ENCODE measurements around the gene ILDR1. TPM values are rescaled to one million over a fixed set of nuclear protein-coding genes. Genes with fewer than 3 reads are reported as not detected.

The ILDR1 gene
- total RNA-seq, 1 donor from 2014 or later = not detected

- no peak overlapping the region for H3K4me3 Mint-ChIP-seq (ENCODE audit: unreplicated experiment)
- no peaks in the 10 kb centered on the region for H3K4me1 Mint-ChIP-seq (ENCODE audit: low read depth)
- peaks cover 2% of the 10 kb centered on the region for H3K27me3 Mint-ChIP-seq (ENCODE audit: low read depth)
- H3K36me3 Mint-ChIP-seq (ENCODE audit: low read depth) = no peaks in the 10 kb centered on the region
- no peak for TF ChIP-seq CTCF (IDR thresholded peaks at IDR 0.05)
- no peak for DNase-seq (ENCODE audit: low spot score)
- H3K27ac Mint-ChIP-seq (ENCODE audit: unreplicated experiment) = no peak overlapping the region
- H3K9me3 Mint-ChIP-seq (ENCODE audit: low read depth) = no peaks in the 10 kb centered on the region
Observed at GRCh38 chr3:122003606-122004005, 18.4 kb downstream of the ILDR1 start.

- H3K27me3 Mint-ChIP-seq (ENCODE audit: low read depth) = peaks cover 2% of the 10 kb centered on the region
- H3K36me3 Mint-ChIP-seq (ENCODE audit: low read depth) = no peaks in the 10 kb centered on the region
- no peak for TF ChIP-seq CTCF (IDR thresholded peaks at IDR 0.05)
- H3K4me3 Mint-ChIP-seq (ENCODE audit: unreplicated experiment) = no peak overlapping the region
- no peaks in the 10 kb centered on the region for H3K4me1 Mint-ChIP-seq (ENCODE audit: low read depth)
- no peak overlapping the region for H3K27ac Mint-ChIP-seq (ENCODE audit: unreplicated experiment)
- no peak for DNase-seq (ENCODE audit: low spot score)
- no peaks in the 10 kb centered on the region for H3K9me3 Mint-ChIP-seq (ENCODE audit: low read depth)
Observed at GRCh38 chr3:122003112-122003511, 18.9 kb downstream of the ILDR1 start.

- no peak for DNase-seq (ENCODE audit: low spot score)
- TF ChIP-seq CTCF (IDR thresholded peaks at IDR 0.05) = no peak
- Mint-ChIP-seq H3K27me3 (ENCODE audit: low read depth) (peaks cover 2% of the 10 kb centered on the region), H3K4me3 (ENCODE audit: unreplicated experiment) (no peak overlapping the region), H3K9me3 (ENCODE audit: low read depth) (no peaks in the 10 kb centered on the region), H3K27ac (ENCODE audit: unreplicated experiment) (no peak overlapping the region), H3K36me3 (ENCODE audit: low read depth) (no peaks in the 10 kb centered on the region), H3K4me1 (ENCODE audit: low read depth) (no peaks in the 10 kb centered on the region)
Observed at GRCh38 chr3:122002611-122003010, 19.4 kb downstream of the ILDR1 start.

GRCh38 chr3:122001892-122002291 is 20.2 kb downstream of the ILDR1 start:
- no peak overlapping the region for H3K27ac Mint-ChIP-seq (ENCODE audit: unreplicated experiment)
- no peak for TF ChIP-seq CTCF (IDR thresholded peaks at IDR 0.05)
- H3K36me3 Mint-ChIP-seq (ENCODE audit: low read depth) = no peaks in the 10 kb centered on the region
- H3K27me3 Mint-ChIP-seq (ENCODE audit: low read depth) = peaks cover 2% of the 10 kb centered on the region
- H3K4me1 Mint-ChIP-seq (ENCODE audit: low read depth) = no peaks in the 10 kb centered on the region
- no peak overlapping the region for H3K4me3 Mint-ChIP-seq (ENCODE audit: unreplicated experiment)
- DNase-seq (ENCODE audit: low spot score) = no peak
- H3K9me3 Mint-ChIP-seq (ENCODE audit: low read depth) = no peaks in the 10 kb centered on the region

- Mint-ChIP-seq H3K27ac (ENCODE audit: unreplicated experiment) (peak overlapping the region; percentile 52), H3K4me3 (ENCODE audit: unreplicated experiment) (no peak overlapping the region), H3K9me3 (ENCODE audit: low read depth) (no peaks in the 10 kb centered on the region), H3K36me3 (ENCODE audit: low read depth) (no peaks in the 10 kb centered on the region), H3K4me1 (ENCODE audit: low read depth) (peaks cover under 1% of the 10 kb centered on the region), H3K27me3 (ENCODE audit: low read depth) (peaks cover 2% of the 10 kb centered on the region)
- no peak for TF ChIP-seq CTCF (IDR thresholded peaks at IDR 0.05)
- no peak for DNase-seq (ENCODE audit: low spot score)
Observed at GRCh38 chr3:122000936-122001605, 21.0 kb downstream of the ILDR1 start.

Data from chondrocyte (in vitro differentiated cells).